ENCODE results near the gene COQ9.

GRCh38 chr16:57432505-57432904 is 14.8 kb upstream of the COQ9 start:
- TF ChIP-seq, protein P1, sequence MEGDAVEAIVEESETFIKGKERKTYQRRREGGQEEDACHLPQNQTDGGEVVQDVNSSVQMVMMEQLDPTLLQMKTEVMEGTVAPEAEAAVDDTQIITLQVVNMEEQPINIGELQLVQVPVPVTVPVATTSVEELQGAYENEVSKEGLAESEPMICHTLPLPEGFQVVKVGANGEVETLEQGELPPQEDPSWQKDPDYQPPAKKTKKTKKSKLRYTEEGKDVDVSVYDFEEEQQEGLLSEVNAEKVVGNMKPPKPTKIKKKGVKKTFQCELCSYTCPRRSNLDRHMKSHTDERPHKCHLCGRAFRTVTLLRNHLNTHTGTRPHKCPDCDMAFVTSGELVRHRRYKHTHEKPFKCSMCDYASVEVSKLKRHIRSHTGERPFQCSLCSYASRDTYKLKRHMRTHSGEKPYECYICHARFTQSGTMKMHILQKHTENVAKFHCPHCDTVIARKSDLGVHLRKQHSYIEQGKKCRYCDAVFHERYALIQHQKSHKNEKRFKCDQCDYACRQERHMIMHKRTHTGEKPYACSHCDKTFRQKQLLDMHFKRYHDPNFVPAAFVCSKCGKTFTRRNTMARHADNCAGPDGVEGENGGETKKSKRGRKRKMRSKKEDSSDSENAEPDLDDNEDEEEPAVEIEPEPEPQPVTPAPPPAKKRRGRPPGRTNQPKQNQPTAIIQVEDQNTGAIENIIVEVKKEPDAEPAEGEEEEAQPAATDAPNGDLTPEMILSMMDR (IDR thresholded peaks at IDR 0.05; ENCODE audit: insufficient read depth, low read length), result no peak
- TF ChIP-seq, protein P2, sequence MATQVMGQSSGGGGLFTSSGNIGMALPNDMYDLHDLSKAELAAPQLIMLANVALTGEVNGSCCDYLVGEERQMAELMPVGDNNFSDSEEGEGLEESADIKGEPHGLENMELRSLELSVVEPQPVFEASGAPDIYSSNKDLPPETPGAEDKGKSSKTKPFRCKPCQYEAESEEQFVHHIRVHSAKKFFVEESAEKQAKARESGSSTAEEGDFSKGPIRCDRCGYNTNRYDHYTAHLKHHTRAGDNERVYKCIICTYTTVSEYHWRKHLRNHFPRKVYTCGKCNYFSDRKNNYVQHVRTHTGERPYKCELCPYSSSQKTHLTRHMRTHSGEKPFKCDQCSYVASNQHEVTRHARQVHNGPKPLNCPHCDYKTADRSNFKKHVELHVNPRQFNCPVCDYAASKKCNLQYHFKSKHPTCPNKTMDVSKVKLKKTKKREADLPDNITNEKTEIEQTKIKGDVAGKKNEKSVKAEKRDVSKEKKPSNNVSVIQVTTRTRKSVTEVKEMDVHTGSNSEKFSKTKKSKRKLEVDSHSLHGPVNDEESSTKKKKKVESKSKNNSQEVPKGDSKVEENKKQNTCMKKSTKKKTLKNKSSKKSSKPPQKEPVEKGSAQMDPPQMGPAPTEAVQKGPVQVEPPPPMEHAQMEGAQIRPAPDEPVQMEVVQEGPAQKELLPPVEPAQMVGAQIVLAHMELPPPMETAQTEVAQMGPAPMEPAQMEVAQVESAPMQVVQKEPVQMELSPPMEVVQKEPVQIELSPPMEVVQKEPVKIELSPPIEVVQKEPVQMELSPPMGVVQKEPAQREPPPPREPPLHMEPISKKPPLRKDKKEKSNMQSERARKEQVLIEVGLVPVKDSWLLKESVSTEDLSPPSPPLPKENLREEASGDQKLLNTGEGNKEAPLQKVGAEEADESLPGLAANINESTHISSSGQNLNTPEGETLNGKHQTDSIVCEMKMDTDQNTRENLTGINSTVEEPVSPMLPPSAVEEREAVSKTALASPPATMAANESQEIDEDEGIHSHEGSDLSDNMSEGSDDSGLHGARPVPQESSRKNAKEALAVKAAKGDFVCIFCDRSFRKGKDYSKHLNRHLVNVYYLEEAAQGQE (IDR thresholded peaks at IDR 0.05; ENCODE audit: insufficient replicate concordance, low read depth), result no peak
- TF ChIP-seq SPI1 (IDR thresholded peaks at IDR 0.05; ENCODE audit: borderline replicate concordance, low read depth), result no peak
- TF ChIP-seq POLR2AphosphoS5 (IDR thresholded peaks at IDR 0.05; ENCODE audit: low read depth), result no peak

Data from HL-60 (cell line).